ENCODE results near the gene HHIPL2. TPM values are rescaled to one million over a fixed set of nuclear protein-coding genes. Genes with fewer than 3 reads are reported as not detected.
A peak's percentile ranks its signal among the peaks of the same experiment; 100 is the strongest.

Gene HHIPL2
- total RNA-seq, 1 donor from 2014 or later, result not detected

- Mint-ChIP-seq H3K4me3 (peak within 1 kb of the TSS; percentile 92), H3K4me1 (peaks cover 28% of the 10 kb centered on the region), H3K9me3 (no peaks in the 10 kb centered on the region), H3K27ac (peak within 1 kb of the TSS; percentile 85), H3K36me3 (peaks cover 7% of the 10 kb centered on the region), H3K27me3 (ENCODE audit: insufficient read depth, low read depth) (no peaks in the 10 kb centered on the region)
- no peaks in the 10 kb centered on the region for H4K20me1 ChIP-seq (ENCODE audit: low read depth)
- peaks cover 49% of the 10 kb centered on the region for H3K79me2 ChIP-seq (ENCODE audit: low read depth)
- peaks cover 13% of the 10 kb centered on the region for H3K36me3 ChIP-seq
- peak within 1 kb of the TSS; percentile 97 for H2AFZ ChIP-seq (replicated peaks)
- peak within 1 kb of the TSS; percentile 95 for H3K4me2 ChIP-seq
- peaks cover 5% of the 10 kb centered on the region for H3F3A ChIP-seq (ENCODE audit: low read depth)
- no peaks in the 10 kb centered on the region for H3K9me3 ChIP-seq (ENCODE audit: low read depth)
- H3K4me1 ChIP-seq, result peaks cover 10% of the 10 kb centered on the region
- H3K27me3 ChIP-seq, result peaks cover 4% of the 10 kb centered on the region
- peak within 1 kb of the TSS; percentile 58 for H3K27ac ChIP-seq
- DNase-seq (ENCODE audit: low spot score), result peak; percentile 91
- TF ChIP-seq CTCF (IDR thresholded peaks at IDR 0.05) (no peak), EZH2 (IDR thresholded peaks at IDR 0.05) (peak; percentile 35), EZH2phosphoT487 (IDR thresholded peaks at IDR 0.05) (no peak)
- H3K9ac ChIP-seq, result peak within 1 kb of the TSS; percentile 73
- peak within 1 kb of the TSS; percentile 83 for H3K4me3 ChIP-seq
These were observed 41.8 kb upstream of the HHIPL2 start, which contains the start of gene TAF1A for GRCh38 chr1:222589462-222590302. Gene TAF1A (minus strand): TSS chr1:222589933.

- Mint-ChIP-seq H3K27me3 (ENCODE audit: insufficient read depth, low read depth) (no peaks in the 10 kb centered on the region), H3K4me1 (peaks cover 28% of the 10 kb centered on the region), H3K4me3 (peak overlapping the region; percentile 56), H3K9me3 (no peaks in the 10 kb centered on the region), H3K27ac (no peak overlapping the region), H3K36me3 (peaks cover 10% of the 10 kb centered on the region)
- DNase-seq (ENCODE audit: low spot score), result no peak
- Histone ChIP-seq H3K79me2 (ENCODE audit: low read depth) (peaks cover 49% of the 10 kb centered on the region), H4K20me1 (ENCODE audit: low read depth) (no peaks in the 10 kb centered on the region), H3F3A (ENCODE audit: low read depth) (peaks cover 5% of the 10 kb centered on the region), H3K4me1 (peaks cover 10% of the 10 kb centered on the region), H3K4me2 (peak overlapping the region; percentile 95), H3K4me3 (no peak overlapping the region), H3K9ac (no peak overlapping the region), H3K9me3 (ENCODE audit: low read depth) (no peaks in the 10 kb centered on the region), H3K27me3 (peaks cover 4% of the 10 kb centered on the region), H3K27ac (no peak overlapping the region), H3K36me3 (peaks cover 13% of the 10 kb centered on the region), H2AFZ (replicated peaks) (no peak overlapping the region)
- no peak for TF ChIP-seq CTCF (IDR thresholded peaks at IDR 0.05)
- TF ChIP-seq EZH2phosphoT487 (IDR thresholded peaks at IDR 0.05), result no peak
- TF ChIP-seq EZH2 (IDR thresholded peaks at IDR 0.05), result no peak
These were observed 40.2 kb upstream of the HHIPL2 start for GRCh38 chr1:222588135-222588534.

GRCh38 chr1:222586842-222587241 is 38.9 kb upstream of the HHIPL2 start:
- peaks cover 5% of the 10 kb centered on the region for H3F3A ChIP-seq (ENCODE audit: low read depth)
- no peak overlapping the region for H3K4me2 ChIP-seq
- Mint-ChIP-seq H3K27ac (no peak overlapping the region), H3K4me1 (peaks cover 28% of the 10 kb centered on the region), H3K9me3 (no peaks in the 10 kb centered on the region), H3K36me3 (peaks cover 16% of the 10 kb centered on the region), H3K27me3 (ENCODE audit: insufficient read depth, low read depth) (no peaks in the 10 kb centered on the region), H3K4me3 (no peak overlapping the region)
- TF ChIP-seq EZH2phosphoT487 (IDR thresholded peaks at IDR 0.05) (no peak), CTCF (IDR thresholded peaks at IDR 0.05) (no peak), EZH2 (IDR thresholded peaks at IDR 0.05) (no peak)
- no peak for DNase-seq (ENCODE audit: low spot score)
- H3K9ac ChIP-seq, result no peak overlapping the region
- H2AFZ ChIP-seq (replicated peaks), result no peak overlapping the region
- peaks cover 13% of the 10 kb centered on the region for H3K36me3 ChIP-seq
- peaks cover 4% of the 10 kb centered on the region for H3K27me3 ChIP-seq
- peaks cover 10% of the 10 kb centered on the region for H3K4me1 ChIP-seq
- H3K79me2 ChIP-seq (ENCODE audit: low read depth), result peaks cover 49% of the 10 kb centered on the region
- no peak overlapping the region for H3K27ac ChIP-seq
- H3K4me3 ChIP-seq, result no peak overlapping the region
- H4K20me1 ChIP-seq (ENCODE audit: low read depth), result no peaks in the 10 kb centered on the region
- H3K9me3 ChIP-seq (ENCODE audit: low read depth), result no peaks in the 10 kb centered on the region

Data from neural progenitor cell (in vitro differentiated cells).